ENCODE data around the gene TUBB1. TPM values are rescaled to one million over a fixed set of nuclear protein-coding genes. Genes with fewer than 3 reads are reported as not detected.
A peak's percentile ranks its signal among the peaks of the same experiment; 100 is the strongest.
"Not testable (repeated sequence)": the region's sequence is repeated elsewhere in the genome, so short reads cannot be mapped to it uniquely, and the experiment has no call there.

TUBB1 gene
- total RNA-seq, 1 experiment from 2014 or later: not detected

GRCh38 chr20:59031564-59032022 lies 12.4 kb downstream of the TUBB1 start:
- no peak for DNase-seq
- H3K4me3 ChIP-seq (ENCODE audit: insufficient read depth, low read depth, low read length): peak overlapping the region; percentile 92
- H3K36me3 ChIP-seq (replicated peaks; ENCODE audit: control insufficient read depth, insufficient read depth, low read length): peaks cover 10% of the 10 kb centered on the region
- H3K27me3 ChIP-seq (ENCODE audit: control insufficient read depth, insufficient read depth, low read length): peaks cover 35% of the 10 kb centered on the region

GRCh38 chr20:59032023-59032712 lies 12.9 kb downstream of the TUBB1 start, which contains the start of gene ATP5F1E:
Gene ATP5F1E (minus strand): TSS chr20:59032335. CDS start chr20:59032251, 84 bp downstream.
- peak; percentile 100 for DNase-seq

DNA sequence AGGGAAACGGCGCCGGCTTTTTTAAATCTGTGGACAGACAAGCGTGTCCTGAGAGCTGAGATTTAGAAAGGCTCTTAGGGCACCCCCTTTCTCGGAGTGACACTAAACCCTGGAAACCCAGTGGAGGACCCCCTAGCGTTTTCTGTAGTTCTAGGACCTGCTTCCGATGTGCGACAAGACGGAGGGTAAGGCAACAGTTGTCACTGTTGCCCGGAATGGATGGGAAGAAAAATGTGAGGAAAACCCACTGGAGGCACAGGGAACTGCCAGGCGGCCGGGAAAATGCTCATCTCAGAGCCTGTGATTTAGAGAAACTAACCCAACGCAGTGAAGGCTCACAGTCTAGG lies 13.5 kb downstream of the TUBB1 start:
- H3K4me3 ChIP-seq (ENCODE audit: insufficient read depth, low read depth, low read length): peak overlapping the region; percentile 57

More at GRCh38 chr20:59032023-59032712, 12.9 kb downstream of the TUBB1 start, which contains the start of gene ATP5F1E:
- Histone ChIP-seq H3K4me3 (ENCODE audit: insufficient read depth, low read depth, low read length) (peak within 1 kb of the TSS; percentile 92), H3K36me3 (replicated peaks; ENCODE audit: control insufficient read depth, insufficient read depth, low read length) (peaks cover 10% of the 10 kb centered on the region), H3K27me3 (ENCODE audit: control insufficient read depth, insufficient read depth, low read length) (peaks cover 32% of the 10 kb centered on the region)

GRCh38 chr20:59033093-59033492 lies 13.9 kb downstream of the TUBB1 start:
- DNase-seq: no peak
- peaks cover 10% of the 10 kb centered on the region for H3K36me3 ChIP-seq (replicated peaks; ENCODE audit: control insufficient read depth, insufficient read depth, low read length)
- peak overlapping the region; percentile 57; the same call in 1 of the 2 replicates for H3K4me3 ChIP-seq (ENCODE audit: insufficient read depth, low read depth, low read length)
- peaks cover 26% of the 10 kb centered on the region for H3K27me3 ChIP-seq (ENCODE audit: control insufficient read depth, insufficient read depth, low read length)

More for the DNA sequence above, 13.5 kb downstream of the TUBB1 start:
- no peak for DNase-seq
- Histone ChIP-seq H3K27me3 (ENCODE audit: control insufficient read depth, insufficient read depth, low read length) (peaks cover 28% of the 10 kb centered on the region), H3K36me3 (replicated peaks; ENCODE audit: control insufficient read depth, insufficient read depth, low read length) (peaks cover 10% of the 10 kb centered on the region)

GRCh38 chr20:59033616-59034165 lies 14.5 kb downstream of the TUBB1 start:
- Histone ChIP-seq H3K27me3 (ENCODE audit: control insufficient read depth, insufficient read depth, low read length) (peaks cover 21% of the 10 kb centered on the region), H3K36me3 (replicated peaks; ENCODE audit: control insufficient read depth, insufficient read depth, low read length) (peaks cover 10% of the 10 kb centered on the region), H3K4me3 (ENCODE audit: insufficient read depth, low read depth, low read length) (no peak overlapping the region)
- no peak for DNase-seq

DNA sequence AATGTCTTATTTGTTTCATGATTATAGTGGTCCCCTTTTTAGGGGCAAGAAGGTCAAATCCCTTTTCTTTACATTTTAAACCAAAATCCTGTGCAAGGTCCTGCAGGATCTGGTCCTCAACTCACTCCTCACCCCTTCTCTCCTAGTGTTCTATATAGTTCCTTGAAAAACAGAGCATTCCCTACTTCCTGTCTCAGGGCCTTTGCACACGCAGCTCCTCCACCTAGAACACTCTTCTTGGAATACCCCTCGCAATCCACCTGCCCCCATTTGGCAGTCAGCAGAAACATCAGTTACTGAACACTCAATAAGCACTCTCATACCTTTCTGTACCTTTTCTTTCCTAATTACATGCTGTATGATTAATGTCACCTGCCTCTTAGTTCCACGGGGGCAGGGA lies 16.2 kb downstream of the TUBB1 start:
- H3K36me3 ChIP-seq (replicated peaks; ENCODE audit: control insufficient read depth, insufficient read depth, low read length): peaks cover 5% of the 10 kb centered on the region
- peaks cover 13% of the 10 kb centered on the region for H3K27me3 ChIP-seq (ENCODE audit: control insufficient read depth, insufficient read depth, low read length)
- no peak overlapping the region for H3K4me3 ChIP-seq (ENCODE audit: insufficient read depth, low read depth, low read length)
- DNase-seq: no peak

GRCh38 chr20:59037386-59037785 lies 18.2 kb downstream of the TUBB1 start:
- peaks cover 5% of the 10 kb centered on the region for H3K36me3 ChIP-seq (replicated peaks; ENCODE audit: control insufficient read depth, insufficient read depth, low read length)
- no peak overlapping the region for H3K4me3 ChIP-seq (ENCODE audit: insufficient read depth, low read depth, low read length)
- no peak for DNase-seq
- no peaks in the 10 kb centered on the region; the same call in 1 of the 2 replicates for H3K27me3 ChIP-seq (ENCODE audit: control insufficient read depth, insufficient read depth, low read length)

DNA sequence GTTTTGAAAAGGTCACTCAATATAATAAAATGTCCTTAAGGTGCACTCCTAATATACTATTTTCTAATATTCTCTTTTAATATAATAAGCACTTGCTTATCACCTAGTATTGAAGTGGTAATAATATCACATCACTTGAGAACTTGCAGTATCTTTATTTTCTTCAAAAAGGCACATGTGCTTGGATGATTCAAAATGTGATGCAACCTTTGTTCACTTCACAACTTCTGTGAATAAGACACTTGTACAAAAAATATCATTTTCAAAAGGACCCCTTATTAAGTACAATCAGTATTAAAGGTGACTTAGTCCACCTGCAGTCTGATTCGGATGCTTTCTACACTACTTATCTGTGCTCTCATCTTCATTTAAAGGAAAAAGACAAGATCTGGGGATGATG lies 20.0 kb downstream of the TUBB1 start:
- Histone ChIP-seq H3K4me3 (ENCODE audit: insufficient read depth, low read depth, low read length) (no peak overlapping the region), H3K27me3 (ENCODE audit: control insufficient read depth, insufficient read depth, low read length) (no peaks in the 10 kb centered on the region; the same call in 1 of the 2 replicates), H3K36me3 (replicated peaks; ENCODE audit: control insufficient read depth, insufficient read depth, low read length) (peaks cover 5% of the 10 kb centered on the region)
- no peak for DNase-seq

DNA sequence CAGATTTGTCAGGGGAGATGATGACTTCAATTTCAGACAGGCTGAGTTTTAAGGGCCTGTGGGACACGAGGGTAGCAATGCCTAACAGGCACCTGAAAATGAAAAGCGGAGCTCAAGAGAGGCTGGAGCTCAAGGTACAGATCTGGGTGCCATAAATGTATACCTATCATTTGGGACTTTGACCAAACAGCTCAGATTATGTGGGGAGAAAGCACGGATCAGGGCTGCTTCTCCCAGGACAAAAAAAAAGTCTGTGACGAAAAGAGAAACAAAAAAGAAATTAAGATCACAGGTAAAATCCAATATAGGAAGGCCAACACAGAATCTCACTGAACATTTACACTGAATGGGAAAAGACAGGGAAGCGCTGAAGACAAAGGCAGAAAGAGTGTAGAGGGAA lies 21.4 kb downstream of the TUBB1 start:
- no peaks in the 10 kb centered on the region; the same call in 1 of the 2 replicates for H3K27me3 ChIP-seq (ENCODE audit: control insufficient read depth, insufficient read depth, low read length)
- peaks cover 5% of the 10 kb centered on the region for H3K36me3 ChIP-seq (replicated peaks; ENCODE audit: control insufficient read depth, insufficient read depth, low read length)
- no peak for DNase-seq
- no peak overlapping the region for H3K4me3 ChIP-seq (ENCODE audit: insufficient read depth, low read depth, low read length)

- H3K4me3 ChIP-seq (ENCODE audit: insufficient read depth, low read depth, low read length); DNase-seq; H3K27me3 ChIP-seq (ENCODE audit: control insufficient read depth, insufficient read depth, low read length); H3K36me3 ChIP-seq (replicated peaks; ENCODE audit: control insufficient read depth, insufficient read depth, low read length): not testable (repeated sequence)
These were observed 22.3 kb downstream of the TUBB1 start for GRCh38 chr20:59041487-59041886.

DNA sequence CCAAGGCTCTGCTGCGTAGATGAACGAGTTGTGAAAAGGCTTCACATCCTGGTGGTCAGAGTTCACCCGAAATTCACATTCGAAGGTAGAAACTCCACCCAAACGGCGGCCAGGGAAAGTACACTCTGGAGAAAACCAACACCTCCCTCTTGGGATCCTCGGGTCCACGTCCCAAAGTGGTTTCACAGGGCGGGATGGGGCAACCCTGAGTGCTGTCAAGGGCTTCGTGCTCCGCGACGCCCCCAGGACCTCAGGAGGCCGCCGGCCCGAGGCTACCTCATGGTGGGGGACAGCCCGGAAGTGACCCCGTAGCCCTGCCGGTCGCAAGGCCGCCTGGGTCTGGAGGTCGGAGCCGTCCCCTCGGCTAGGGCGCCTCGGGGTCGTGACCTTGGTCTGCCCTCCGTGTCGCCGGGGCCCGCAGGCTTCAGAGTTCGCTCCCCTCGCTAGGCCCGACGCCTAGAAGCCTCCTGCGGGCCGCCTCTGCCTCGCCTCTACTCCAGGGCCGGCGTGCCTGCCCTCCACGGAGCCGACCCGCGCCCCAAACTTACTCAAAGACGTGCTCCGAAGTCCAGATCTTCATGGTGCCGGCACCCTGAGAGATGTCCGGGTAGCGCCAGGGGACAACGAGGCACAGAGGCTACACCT lies 23.0 kb downstream of the TUBB1 start, which contains the start of gene PRELID3B:
Gene PRELID3B, minus strand, starts transcription at position 636 of the 645 bp plus-strand sequence. Its CDS starts 56 bp downstream, at position 580.
- H3K36me3 ChIP-seq (replicated peaks; ENCODE audit: control insufficient read depth, insufficient read depth, low read length): no peaks in the 10 kb centered on the region; the same call in 1 of the 2 replicates
- no peaks in the 10 kb centered on the region; the same call in 1 of the 2 replicates for H3K27me3 ChIP-seq (ENCODE audit: control insufficient read depth, insufficient read depth, low read length)
- DNase-seq: peak; percentile 76
- H3K4me3 ChIP-seq (ENCODE audit: insufficient read depth, low read depth, low read length): peak within 1 kb of the TSS; percentile 61

- DNase-seq: peak; percentile 99
- Histone ChIP-seq H3K36me3 (replicated peaks; ENCODE audit: control insufficient read depth, insufficient read depth, low read length) (no peaks in the 10 kb centered on the region; the same call in 1 of the 2 replicates), H3K4me3 (ENCODE audit: insufficient read depth, low read depth, low read length) (peak overlapping the region; percentile 61), H3K27me3 (ENCODE audit: control insufficient read depth, insufficient read depth, low read length) (no peaks in the 10 kb centered on the region; the same call in 1 of the 2 replicates)
These were observed 23.8 kb downstream of the TUBB1 start for GRCh38 chr20:59042796-59043631.

- no peak overlapping the region for H3K4me3 ChIP-seq (ENCODE audit: insufficient read depth, low read depth, low read length)
- H3K27me3 ChIP-seq (ENCODE audit: control insufficient read depth, insufficient read depth, low read length): no peaks in the 10 kb centered on the region; the same call in 1 of the 2 replicates
- H3K36me3 ChIP-seq (replicated peaks; ENCODE audit: control insufficient read depth, insufficient read depth, low read length): no peaks in the 10 kb centered on the region
- no peak for DNase-seq
These were observed 24.5 kb downstream of the TUBB1 start for GRCh38 chr20:59043698-59044097.

DNA sequence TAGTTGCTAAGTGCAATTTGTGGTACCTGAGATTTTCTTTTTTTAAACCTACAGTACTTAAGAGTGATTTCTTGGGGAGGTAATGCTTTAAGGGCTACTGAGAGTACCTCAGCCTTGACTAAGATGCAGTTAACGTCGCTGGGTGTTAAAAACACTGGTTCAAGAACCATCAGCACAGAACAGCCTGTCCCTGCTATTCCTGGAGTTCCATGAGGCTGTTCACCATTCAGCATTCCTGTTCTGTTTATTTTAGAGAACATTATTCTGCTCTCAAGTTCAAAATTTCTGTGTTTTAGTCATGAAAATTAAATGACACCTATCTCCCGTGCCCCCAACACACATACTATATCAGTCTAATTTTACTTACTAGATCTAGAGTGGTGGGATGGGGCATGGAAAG lies 25.1 kb downstream of the TUBB1 start:
- Histone ChIP-seq H3K36me3 (replicated peaks; ENCODE audit: control insufficient read depth, insufficient read depth, low read length) (no peaks in the 10 kb centered on the region), H3K27me3 (ENCODE audit: control insufficient read depth, insufficient read depth, low read length) (no peaks in the 10 kb centered on the region; the same call in 1 of the 2 replicates), H3K4me3 (ENCODE audit: insufficient read depth, low read depth, low read length) (no peak overlapping the region)
- no peak for DNase-seq
